Measurements from ENCODE around the gene TRIM41.

- no peak for TF ChIP-seq EP300 (IDR thresholded peaks at IDR 0.05; ENCODE audit: low read depth)
- TF ChIP-seq CTCF (IDR thresholded peaks at IDR 0.05): no peak
- TF ChIP-seq POLR2A (IDR thresholded peaks at IDR 0.05): no peak
- TF ChIP-seq POLR2AphosphoS5 (IDR thresholded peaks at IDR 0.05): no peak
Observed at GRCh38 chr5:181259283-181259682, 36.2 kb downstream of the TRIM41 start.

Data from transverse colon (tissue), 4 donors.